ENCODE data around the gene LITAFD.

DNA sequence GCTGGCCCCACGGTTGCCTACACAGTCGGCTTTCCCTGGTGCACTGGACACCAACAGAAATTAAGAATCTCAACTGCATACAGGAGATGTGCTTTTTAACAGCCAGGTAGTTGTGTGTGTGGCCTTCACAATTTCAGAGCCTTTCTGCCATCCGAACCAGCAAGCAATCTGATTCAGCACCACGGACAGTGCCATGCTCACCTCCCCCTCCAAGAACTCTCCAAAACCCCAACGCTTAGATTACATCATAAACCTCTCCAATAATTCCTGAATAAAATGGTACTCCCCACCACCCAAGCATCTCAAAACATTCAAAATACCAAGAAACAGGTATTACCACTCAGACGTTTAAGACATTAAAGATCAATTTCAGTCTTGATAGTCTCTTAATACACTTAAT, 49.7 kb downstream of the LITAFD start:
- TF ChIP-seq, protein P1, sequence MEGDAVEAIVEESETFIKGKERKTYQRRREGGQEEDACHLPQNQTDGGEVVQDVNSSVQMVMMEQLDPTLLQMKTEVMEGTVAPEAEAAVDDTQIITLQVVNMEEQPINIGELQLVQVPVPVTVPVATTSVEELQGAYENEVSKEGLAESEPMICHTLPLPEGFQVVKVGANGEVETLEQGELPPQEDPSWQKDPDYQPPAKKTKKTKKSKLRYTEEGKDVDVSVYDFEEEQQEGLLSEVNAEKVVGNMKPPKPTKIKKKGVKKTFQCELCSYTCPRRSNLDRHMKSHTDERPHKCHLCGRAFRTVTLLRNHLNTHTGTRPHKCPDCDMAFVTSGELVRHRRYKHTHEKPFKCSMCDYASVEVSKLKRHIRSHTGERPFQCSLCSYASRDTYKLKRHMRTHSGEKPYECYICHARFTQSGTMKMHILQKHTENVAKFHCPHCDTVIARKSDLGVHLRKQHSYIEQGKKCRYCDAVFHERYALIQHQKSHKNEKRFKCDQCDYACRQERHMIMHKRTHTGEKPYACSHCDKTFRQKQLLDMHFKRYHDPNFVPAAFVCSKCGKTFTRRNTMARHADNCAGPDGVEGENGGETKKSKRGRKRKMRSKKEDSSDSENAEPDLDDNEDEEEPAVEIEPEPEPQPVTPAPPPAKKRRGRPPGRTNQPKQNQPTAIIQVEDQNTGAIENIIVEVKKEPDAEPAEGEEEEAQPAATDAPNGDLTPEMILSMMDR (conservative IDR thresholded peaks at IDR 0.05; ENCODE audit: low read depth, low read length): no peak
- TF ChIP-seq EZH2phosphoT487 (IDR thresholded peaks at IDR 0.05; ENCODE audit: borderline replicate concordance, low read length) (no peak), EZH2 (IDR thresholded peaks at IDR 0.05; ENCODE audit: low read length, unreplicated experiment) (no peak)

Measured in PC-3 (cell line).